Karpas-422 (cell line): ENCODE data around the gene FOXS1. TPM values are rescaled to one million over a fixed set of nuclear protein-coding genes. Genes with fewer than 3 reads are reported as not detected.
A peak's percentile ranks its signal among the peaks of the same experiment; 100 is the strongest.

Source experiments
- DNase-seq: peaks from one replicate; pipeline ENCODE4 v3.0.0-alpha.2; 2015
- H2AFZ ChIP-seq: fragments of 200-600 bp; sonication (generic); 2 replicates; pipeline ENCODE4 v1.6.1; 2014; ENCODE audit warnings: antibody characterized with exemption, low read length, mixed read lengths
- H3K27ac ChIP-seq: fragments of 200-600 bp; sonication (generic); 2 replicates; pipeline ENCODE4 v1.5.1; 2014; ENCODE audit warnings: mild to moderate bottlenecking, low read length, moderate library complexity
- H3K27me3 ChIP-seq: fragments of 200-600 bp; sonication (generic); 2 replicates; pipeline ENCODE4 v1.6.1; 2014; ENCODE audit warnings: low read length, mixed read lengths
- H3K36me3 ChIP-seq: fragments of 200-600 bp; sonication (generic); 2 replicates; pipeline ENCODE4 v1.6.1; 2014; ENCODE audit warnings: low read length, mixed read lengths; ENCODE audit not compliant: insufficient read depth
- H3K4me1 ChIP-seq: fragments of 200-600 bp; sonication (generic); 2 replicates; pipeline ENCODE4 v1.6.1; 2014; ENCODE audit warnings: mild to moderate bottlenecking, low read length, mixed read lengths
- H3K4me2 ChIP-seq: fragments of 200-600 bp; sonication (generic); 2 replicates; pipeline ENCODE4 v1.6.1; 2014; ENCODE audit warnings: low read length, low read depth, mild to moderate bottlenecking; ENCODE audit not compliant: poor library complexity, severe bottlenecking
- H3K4me3 ChIP-seq: fragments of 200-600 bp; sonication (generic); 2 replicates; pipeline ENCODE4 v1.5.1; 2014; ENCODE audit warnings: mild to moderate bottlenecking, antibody characterized with exemption, low read length, mixed read lengths
- H3K79me2 ChIP-seq: fragments of 200-600 bp; sonication (generic); 2 replicates; pipeline ENCODE4 v1.6.1; 2014; ENCODE audit warnings: mild to moderate bottlenecking, low read length, mixed read lengths
- H3K9ac ChIP-seq: fragments of 200-600 bp; sonication (generic); 2 replicates; pipeline ENCODE4 v1.6.0; 2014; ENCODE audit warnings: low read length
- H3K9me2 ChIP-seq: fragments of 200-600 bp; sonication (generic), shearing (Covaris generic); replicated peaks from 2 replicates; pipeline ENCODE4 v1.6.0; 2014; ENCODE audit warnings: mild to moderate bottlenecking, low read length, moderate library complexity; ENCODE audit not compliant: insufficient read depth
- H3K9me3 ChIP-seq: fragments of 300-700, 200-600 bp; sonication (generic); 2 replicates; pipeline ENCODE4 v1.6.1; 2014; ENCODE audit warnings: low read length, mixed read lengths
- H4K20me1 ChIP-seq: fragments of 200-600 bp; sonication (generic); 2 replicates; pipeline ENCODE4 v1.6.1; 2014; ENCODE audit warnings: mild to moderate bottlenecking, antibody characterized with exemption, low read length, low read depth; ENCODE audit not compliant: insufficient read depth
- total RNA-seq: library from RNA; depleted of rRNA; stranded (reverse); fragments of >200 nt; shearing (Covaris generic); gene quantifications from 2 replicates; pipeline ENCODE4 v1.2.3, GENCODE V29; 2014; ENCODE audit warnings: low replicate concordance; rRNA removed

Gene FOXS1
- not detected in 2 replicates for total RNA-seq

- no peaks in the 10 kb centered on the region for H4K20me1 ChIP-seq
- H3K27me3 ChIP-seq, result no peaks in the 10 kb centered on the region
- H3K9me3 ChIP-seq, result no peaks in the 10 kb centered on the region
- H2AFZ ChIP-seq, result no peak within 1 kb of the TSS
- H3K4me2 ChIP-seq, result no peak within 1 kb of the TSS
- no peaks in the 10 kb centered on the region for H3K79me2 ChIP-seq
- H3K9ac ChIP-seq, result no peak within 1 kb of the TSS
- H3K4me3 ChIP-seq, result no peak within 1 kb of the TSS
- H3K27ac ChIP-seq, result no peak within 1 kb of the TSS
- no peaks in the 10 kb centered on the region for H3K36me3 ChIP-seq
- H3K4me1 ChIP-seq, result no peaks in the 10 kb centered on the region
- DNase-seq, result no peak
- no peaks in the 10 kb centered on the region for H3K9me2 ChIP-seq
Observed at GRCh38 chr20:31845300-31845863, at the start of gene FOXS1. TSS of gene FOXS1 (minus strand) at chr20:31845604. CDS start at chr20:31845542, 62 bp downstream.

DNA sequence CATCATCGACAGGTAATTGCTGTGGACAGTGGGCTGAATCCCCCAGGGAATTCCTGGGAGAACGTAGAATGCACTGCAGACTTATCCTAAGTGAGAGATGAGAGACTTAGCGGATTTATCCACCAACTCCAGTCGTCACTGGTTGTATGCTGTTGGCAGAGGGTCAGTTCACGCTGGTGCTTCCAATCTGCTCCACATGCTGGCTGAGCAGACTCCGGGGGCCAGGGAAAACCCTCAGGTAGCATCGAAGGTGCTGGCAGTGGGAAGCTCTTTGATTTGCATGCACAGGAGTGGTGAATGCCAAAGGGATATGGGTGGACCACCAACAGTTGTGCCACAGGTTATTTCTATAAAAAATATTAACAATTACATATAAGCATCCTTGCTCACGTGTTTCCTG lies 45.2 kb upstream of the FOXS1 start:
- Histone ChIP-seq H3K4me2 (no peak overlapping the region), H4K20me1 (no peaks in the 10 kb centered on the region), H2AFZ (no peak overlapping the region), H3K27ac (no peak overlapping the region), H3K36me3 (no peaks in the 10 kb centered on the region), H3K9me3 (no peaks in the 10 kb centered on the region), H3K79me2 (no peaks in the 10 kb centered on the region), H3K4me1 (peaks cover 7% of the 10 kb centered on the region), H3K27me3 (no peaks in the 10 kb centered on the region), H3K9ac (no peak overlapping the region), H3K4me3 (no peak overlapping the region), H3K9me2 (no peaks in the 10 kb centered on the region)
- DNase-seq, result no peak

DNA sequence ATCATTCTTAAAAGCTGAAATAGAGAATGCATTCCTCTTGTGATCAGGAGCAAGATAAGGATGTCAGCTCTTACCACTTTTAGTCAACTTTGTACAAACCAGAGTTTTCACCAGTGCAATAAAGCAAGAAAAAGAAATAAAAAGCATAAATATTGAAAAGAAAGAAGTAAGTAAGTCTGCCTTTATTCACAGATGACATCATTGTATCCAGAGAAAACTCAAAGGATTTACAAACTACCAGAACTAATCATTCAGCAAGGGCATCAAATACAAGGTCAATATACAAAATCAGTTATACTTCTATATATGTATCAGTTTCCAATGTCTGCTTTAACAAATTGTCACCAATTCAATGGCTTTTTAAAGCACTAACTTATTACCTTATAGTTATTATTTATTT lies 38.4 kb upstream of the FOXS1 start:
- H3K4me3 ChIP-seq, result no peak overlapping the region
- no peaks in the 10 kb centered on the region for H3K9me2 ChIP-seq
- H3K9me3 ChIP-seq, result no peaks in the 10 kb centered on the region
- H3K4me1 ChIP-seq, result peaks cover 5% of the 10 kb centered on the region
- DNase-seq, result no peak
- H2AFZ ChIP-seq, result no peak overlapping the region
- H4K20me1 ChIP-seq, result no peaks in the 10 kb centered on the region
- H3K79me2 ChIP-seq, result no peaks in the 10 kb centered on the region
- H3K27me3 ChIP-seq, result no peaks in the 10 kb centered on the region
- H3K9ac ChIP-seq, result no peak overlapping the region
- no peaks in the 10 kb centered on the region for H3K36me3 ChIP-seq
- no peak overlapping the region for H3K27ac ChIP-seq
- no peak overlapping the region for H3K4me2 ChIP-seq

DNA sequence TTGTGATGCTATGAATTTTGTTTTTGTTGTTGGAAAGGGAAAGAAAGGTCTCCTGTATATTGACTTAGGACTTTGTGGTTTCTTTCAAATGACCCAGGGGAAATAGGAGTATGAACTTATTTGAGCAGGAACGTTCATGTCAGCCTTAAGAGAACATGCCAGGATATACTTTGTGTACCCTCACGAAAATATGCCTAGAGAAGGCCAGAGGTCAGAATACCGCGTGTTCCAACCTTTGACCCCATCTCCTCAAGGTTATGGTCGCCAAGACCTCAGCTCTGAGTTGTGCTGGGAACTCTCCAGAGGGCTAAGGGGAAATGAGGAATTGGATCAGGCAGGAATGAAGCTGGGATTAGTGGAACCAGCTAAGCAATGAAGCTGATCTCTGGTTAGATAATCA lies 36.5 kb upstream of the FOXS1 start:
- Histone ChIP-seq H3K79me2 (no peaks in the 10 kb centered on the region), H3K36me3 (no peaks in the 10 kb centered on the region), H3K4me3 (no peak overlapping the region), H3K4me1 (peaks cover 5% of the 10 kb centered on the region), H3K4me2 (no peak overlapping the region), H3K27ac (no peak overlapping the region), H4K20me1 (no peaks in the 10 kb centered on the region), H3K9ac (no peak overlapping the region), H3K27me3 (no peaks in the 10 kb centered on the region), H3K9me2 (no peaks in the 10 kb centered on the region), H3K9me3 (no peaks in the 10 kb centered on the region), H2AFZ (no peak overlapping the region)
- no peak for DNase-seq

DNA sequence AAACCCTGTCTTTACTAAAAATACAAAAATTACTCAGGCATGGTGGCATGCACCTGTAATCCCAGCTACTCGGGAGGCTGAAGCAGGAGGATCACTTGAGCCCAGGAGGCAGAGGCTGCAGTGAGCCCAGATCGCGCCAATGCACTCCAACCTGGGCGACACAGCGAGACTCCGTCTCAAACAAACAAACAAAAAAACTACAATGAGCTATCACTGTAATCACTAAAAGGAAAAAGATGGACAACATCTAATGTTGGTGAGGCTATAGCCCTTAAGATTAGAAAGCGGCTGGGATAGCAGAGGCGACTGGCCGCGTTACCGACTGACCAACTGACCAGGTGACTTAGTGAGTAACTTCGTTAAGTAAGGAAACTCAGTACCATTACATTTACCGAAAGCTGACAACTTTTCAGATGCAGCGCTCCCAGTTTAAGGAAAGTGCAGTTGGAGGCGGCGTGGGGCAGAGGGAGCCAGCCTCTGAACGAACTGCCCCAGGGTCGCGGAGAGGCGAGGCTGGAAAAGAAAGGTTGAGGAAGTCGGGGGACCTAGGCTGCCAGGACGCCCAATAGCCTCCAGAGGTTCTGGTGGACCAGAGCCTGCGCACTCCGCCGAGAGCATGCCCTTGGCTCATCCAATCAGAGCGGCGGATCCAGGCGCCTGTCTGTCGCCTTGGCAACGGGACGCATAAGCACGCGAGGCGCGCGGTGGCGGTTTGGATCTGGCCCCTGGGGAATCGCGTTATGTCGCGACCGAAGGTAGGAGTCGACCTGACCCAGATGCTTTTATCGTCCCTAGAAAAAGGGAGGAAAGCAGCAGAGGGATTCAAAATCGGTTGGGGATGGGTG lies 34.0 kb upstream of the FOXS1 start:
- Histone ChIP-seq H3K27ac (no peak overlapping the region), H3K4me3 (peak overlapping the region; percentile 55), H3K9ac (peak overlapping the region; percentile 59), H3K9me2 (no peaks in the 10 kb centered on the region), H3K79me2 (no peaks in the 10 kb centered on the region), H4K20me1 (no peaks in the 10 kb centered on the region), H3K36me3 (no peaks in the 10 kb centered on the region), H3K9me3 (no peaks in the 10 kb centered on the region), H3K4me1 (peaks cover 5% of the 10 kb centered on the region), H3K4me2 (peak overlapping the region; percentile 66), H3K27me3 (no peaks in the 10 kb centered on the region), H2AFZ (peak overlapping the region; percentile 91; the same call in 1 of the 2 replicates)
- DNase-seq, result peak; percentile 90

DNA sequence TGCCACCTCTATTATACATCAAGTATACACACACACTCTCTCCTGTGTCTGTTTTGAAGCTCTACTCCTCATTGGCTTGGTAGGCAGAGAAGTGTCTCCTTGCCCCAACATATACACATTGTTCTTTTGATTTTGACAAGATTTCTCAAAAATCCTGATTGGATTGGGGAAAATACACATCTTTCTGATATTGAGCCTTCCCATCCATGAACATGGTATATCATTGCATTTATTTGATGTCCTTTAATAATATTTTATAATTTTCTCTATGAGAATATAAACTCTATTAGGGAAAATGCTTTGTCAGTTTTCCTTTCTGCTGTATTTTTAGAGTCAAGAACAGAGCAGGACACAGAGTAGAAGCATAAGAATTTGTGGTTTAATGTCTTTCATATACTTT lies 32.3 kb upstream of the FOXS1 start:
- no peak for DNase-seq
- H3K4me1 ChIP-seq, result peaks cover 5% of the 10 kb centered on the region
- no peak overlapping the region for H2AFZ ChIP-seq
- no peak overlapping the region for H3K4me3 ChIP-seq
- H3K27me3 ChIP-seq, result no peaks in the 10 kb centered on the region
- no peak overlapping the region for H3K9ac ChIP-seq
- H4K20me1 ChIP-seq, result no peaks in the 10 kb centered on the region
- no peaks in the 10 kb centered on the region for H3K9me3 ChIP-seq
- H3K79me2 ChIP-seq, result no peaks in the 10 kb centered on the region
- no peak overlapping the region for H3K27ac ChIP-seq
- no peaks in the 10 kb centered on the region for H3K36me3 ChIP-seq
- no peak overlapping the region for H3K4me2 ChIP-seq
- H3K9me2 ChIP-seq, result no peaks in the 10 kb centered on the region

DNA sequence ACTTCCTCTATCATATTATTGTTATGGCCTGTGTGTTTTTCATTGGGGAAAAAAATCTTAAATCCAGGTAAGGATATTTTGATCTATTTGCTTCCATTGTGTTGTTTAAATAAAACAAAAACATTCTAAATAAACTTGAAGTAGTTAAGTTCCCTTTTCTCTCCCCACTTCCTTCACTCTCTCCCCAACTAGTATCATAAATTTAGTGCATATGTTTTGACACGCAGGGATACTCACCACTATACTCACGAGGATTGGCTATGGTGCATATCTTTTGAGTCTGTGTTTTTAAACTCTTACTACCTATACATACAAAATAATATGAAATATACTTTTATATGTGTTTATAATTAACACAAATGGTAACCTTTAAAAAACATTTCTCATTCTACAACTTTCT lies 30.3 kb upstream of the FOXS1 start:
- Histone ChIP-seq H3K36me3 (no peaks in the 10 kb centered on the region), H3K4me3 (no peak overlapping the region), H3K9me3 (no peaks in the 10 kb centered on the region), H3K9ac (no peak overlapping the region), H4K20me1 (no peaks in the 10 kb centered on the region), H3K9me2 (no peaks in the 10 kb centered on the region), H3K4me1 (peaks cover 5% of the 10 kb centered on the region), H2AFZ (no peak overlapping the region), H3K4me2 (no peak overlapping the region), H3K79me2 (no peaks in the 10 kb centered on the region), H3K27me3 (no peaks in the 10 kb centered on the region), H3K27ac (no peak overlapping the region)
- DNase-seq, result no peak

GRCh38 chr20:31872406-31872805 lies 27.0 kb upstream of the FOXS1 start:
- no peaks in the 10 kb centered on the region for H3K27me3 ChIP-seq
- H3K9me2 ChIP-seq, result no peaks in the 10 kb centered on the region
- H3K4me1 ChIP-seq, result no peaks in the 10 kb centered on the region
- no peaks in the 10 kb centered on the region for H3K9me3 ChIP-seq
- H3K9ac ChIP-seq, result no peak overlapping the region
- H3K4me2 ChIP-seq, result no peak overlapping the region
- no peak overlapping the region for H3K4me3 ChIP-seq
- no peak for DNase-seq
- H2AFZ ChIP-seq, result no peak overlapping the region
- no peaks in the 10 kb centered on the region for H4K20me1 ChIP-seq
- no peaks in the 10 kb centered on the region for H3K36me3 ChIP-seq
- H3K27ac ChIP-seq, result no peak overlapping the region
- H3K79me2 ChIP-seq, result no peaks in the 10 kb centered on the region
